Endothelial cell of umbilical vein (primary cell): Measurements from ENCODE around the gene SAMD11. TPM values are rescaled to one million over a fixed set of nuclear protein-coding genes. Genes with fewer than 3 reads are reported as not detected.

ENCODE experiments used
- BruUV-seq: library from RNA; stranded (reverse); fragments of 400-500 nt; replicated peaks from 2 replicates; lab custom pipeline; 2021; lab: Mats Ljungman, UMichigan
- CTCF ChIA-PET: fragments of 300-600, 350-600 bp; sonication (Branson Sonifier 250); formaldehyde crosslinking; loops from one replicate; lab custom pipeline; 2021; ENCODE audit warnings: antibody characterized with exemption, inconsistent platforms; lab: Charles Lee
- POLR2A ChIA-PET: fragments of 300-600, 350-600 bp; sonication (Branson Sonifier 250); formaldehyde crosslinking; loops from one replicate; lab custom pipeline; 2021; ENCODE audit warnings: antibody characterized with exemption, inconsistent platforms; lab: Charles Lee
- DNase-seq: peaks from one replicate; pipeline ENCODE4 v3.0.0-alpha.2; 2011; ENCODE audit warnings: low read depth, low spot score
- FAIRE-seq: peaks from 2 replicates; lab custom pipeline; 2011; peaks lifted over from hg19 to GRCh38; lab: Jason Lieb, UNC
- H2AFZ ChIP-seq: 2 replicates; pipeline ENCODE4 v1.6.0; 2012; ENCODE audit warnings: low read depth, low read length, control low read depth, inconsistent platforms
- H3K27ac ChIP-seq: 2 replicates; pipeline ENCODE4 v1.5.1; 2011; ENCODE audit warnings: low read depth, mild to moderate bottlenecking, control low read depth, low read length, moderate library complexity; ENCODE audit not compliant: insufficient read depth
- H3K27me3 ChIP-seq, 2 experiments: 2 replicates each; pipeline versions ENCODE4 v1.6.0 to v1.6.1; 2011; ENCODE audit warnings: low read length in 2 of 2, mixed read lengths in 1 of 2; ENCODE audit not compliant: control insufficient read depth in 2 of 2, insufficient read depth in 2 of 2
- H3K36me3 ChIP-seq, 2 experiments: 2 replicates in 1 of 2; 3 replicates in 1 of 2; pipeline ENCODE4 v1.5.1; 2011; ENCODE audit warnings: low read length in 2 of 2, mild to moderate bottlenecking in 1 of 2, moderate library complexity in 1 of 2; ENCODE audit not compliant: control insufficient read depth in 2 of 2, insufficient read depth in 2 of 2; ENCODE audit errors: extremely low read depth in 1 of 2
- H3K4me1 ChIP-seq: 3 replicates; pipeline ENCODE4 v1.5.1; 2011; ENCODE audit warnings: mild to moderate bottlenecking, low read length; ENCODE audit not compliant: control insufficient read depth, insufficient read depth; ENCODE audit errors: extremely low read depth
- H3K4me2 ChIP-seq: 2 replicates; pipeline ENCODE4 v1.6.1; 2011; ENCODE audit warnings: low read length, control low read depth, mixed read lengths; ENCODE audit not compliant: insufficient read depth
- H3K4me3 ChIP-seq, 3 experiments: fragments of 200-600 bp in 1 of 3; sonication (generic), shearing (Covaris generic) in 1 of 3; replicated peaks in 1 of 3; 2 replicates each; pipeline ENCODE4 v1.5.1; 2011 to 2016; ENCODE audit warnings: control low read depth in 3 of 3, low read length in 3 of 3, mild to moderate bottlenecking in 2 of 3, inconsistent platforms in 1 of 3, low read depth in 1 of 3, moderate library complexity in 1 of 3; ENCODE audit not compliant: insufficient read depth in 1 of 3
- H3K79me2 ChIP-seq: 2 replicates; pipeline ENCODE4 v1.6.0; 2012; ENCODE audit warnings: low read length, inconsistent platforms; ENCODE audit not compliant: control insufficient read depth, insufficient read depth
- H3K9ac ChIP-seq: replicated peaks from 2 replicates; pipeline ENCODE3; 2011; ENCODE audit warnings: low read length, control low read depth; ENCODE audit not compliant: insufficient read depth; ENCODE audit errors: extremely low read depth
- H3K9me1 ChIP-seq: replicated peaks from 3 replicates; pipeline ENCODE4 v1.6.0; 2011; ENCODE audit warnings: mild to moderate bottlenecking, low read length; ENCODE audit not compliant: control insufficient read depth, insufficient read depth; ENCODE audit errors: extremely low read depth
- H3K9me3 ChIP-seq: replicated peaks from 2 replicates; pipeline ENCODE4 v1.5.1; 2012; ENCODE audit warnings: low read length, inconsistent platforms; ENCODE audit not compliant: control insufficient read depth, insufficient read depth
- H4K20me1 ChIP-seq: replicated peaks from 2 replicates; pipeline ENCODE3; 2011; ENCODE audit warnings: mild to moderate bottlenecking, low read length; ENCODE audit not compliant: control insufficient read depth, insufficient read depth; ENCODE audit errors: extremely low read depth
- CTCF ChIP-seq, 2 donors: IDR thresholded peaks; 1 replicate in 1 of 2; 2 replicates in 1 of 2; pipeline ENCODE4 v1.5.1; 2011; ENCODE audit warnings: low read length in 2 of 2, mild to moderate bottlenecking in 2 of 2, moderate library complexity in 2 of 2, control low read depth in 1 of 2, inconsistent platforms in 1 of 2, low read depth in 1 of 2; ENCODE audit not compliant: insufficient read depth in 1 of 2; ENCODE audit errors: extremely low read depth in 1 of 2
- EZH2 ChIP-seq: IDR thresholded peaks from 2 replicates; pipeline ENCODE4 v1.6.1; 2012; ENCODE audit warnings: borderline replicate concordance, low read depth, mild to moderate bottlenecking, moderate library complexity, low read length, inconsistent platforms; ENCODE audit not compliant: severe bottlenecking
- FOS ChIP-seq: IDR thresholded peaks from 2 replicates; pipeline ENCODE4 v1.6.1; 2011; ENCODE audit warnings: mild to moderate bottlenecking, low read length, moderate library complexity, borderline replicate concordance; ENCODE audit not compliant: insufficient read depth
- GATA2 ChIP-seq: IDR thresholded peaks from 2 replicates; pipeline ENCODE4 v1.7.0; 2011; ENCODE audit warnings: low read depth, mild to moderate bottlenecking, moderate library complexity, mixed read lengths, low read length; ENCODE audit not compliant: insufficient read length, insufficient read depth
- JUN ChIP-seq: IDR thresholded peaks from 2 replicates; pipeline ENCODE4 v1.6.1; 2011; ENCODE audit warnings: borderline replicate concordance, low read depth; ENCODE audit not compliant: insufficient read length, insufficient read depth
- MAX ChIP-seq: IDR thresholded peaks from 2 replicates; pipeline ENCODE4 v1.6.1; 2011; ENCODE audit not compliant: insufficient read depth, insufficient read length
- MYC ChIP-seq: IDR thresholded peaks from one replicate; pipeline ENCODE4 v1.6.1; 2011; ENCODE audit warnings: mild to moderate bottlenecking, low read depth, low read length
- POLR2A ChIP-seq: IDR thresholded peaks from 2 replicates; pipeline ENCODE4 v1.6.1; 2012; ENCODE audit warnings: low read depth, mild to moderate bottlenecking, control low read depth, low read length
- POLR2AphosphoS5 ChIP-seq: IDR thresholded peaks from 2 replicates; pipeline ENCODE4 v1.6.1; 2012; ENCODE audit warnings: low read depth, mild to moderate bottlenecking, control low read depth, low read length, moderate library complexity; ENCODE audit not compliant: insufficient read depth
- dilution Hi-C: fragments of 300-500 bp; cut with MboI; formaldehyde crosslinking; loops from one replicate; pipeline ENCODE4 v1.15.0; 2019; ENCODE audit warnings: low sequenced_read_pairs; ENCODE audit not compliant: extremely low pct_ligation_motif_present
- intact Hi-C: fragments of 100-400 bp; cut with micrococcal nuclease; formaldehyde crosslinking; loops from one replicate; pipeline ENCODE4 v1.10.0; 2022
- polyA plus RNA-seq, 4 experiments: library from polyadenylated mRNA; depleted of rRNA in 3 of 4; stranded (reverse) in 3 of 4; unstranded in 1 of 4; fragments of >200 nt; gene quantifications; 2 replicates each; pipeline versions ENCODE4 v1.2.1 to v1.2.3, GENCODE V29; 2011 to 2012; ENCODE audit warnings: missing spikeins in 1 of 4
- total RNA-seq: library from RNA; stranded (reverse); gene quantifications from 2 replicates; pipeline ENCODE4 v1.2.3, GENCODE V29; 2021

Gene SAMD11
- total and polyA plus RNA-seq, 2 donors (not counting 3 experiments of a cell fraction or from before 2014, with no cell fraction given): not detected

- Histone ChIP-seq H3K9me3 (no peaks in the 10 kb centered on the region), H3K79me2 (no peaks in the 10 kb centered on the region), H2AFZ (no peak overlapping the region), H3K36me3 (no peaks in the 10 kb centered on the region), H3K27me3 (no peaks in the 10 kb centered on the region), H4K20me1 (no peaks in the 10 kb centered on the region), H3K9me1 (no peaks in the 10 kb centered on the region), H3K4me1 (no peaks in the 10 kb centered on the region), H3K27ac (no peak overlapping the region), H3K4me3 (no peak overlapping the region), H3K9ac (no peak overlapping the region), H3K4me2 (no peak overlapping the region)
- intact Hi-C loops (no loop called here), dilution Hi-C loops (no loop called here)
- no TSS peak for BruUV-seq
- DNase-seq: no peak
- CTCF ChIA-PET: no interaction called here
- FAIRE-seq: no peak
- TF ChIP-seq MYC: no peak
- TF ChIP-seq JUN: no peak
- TF ChIP-seq CTCF (IDR thresholded peaks at IDR 0.05; ENCODE audit: extremely low read depth in 1 of 2, insufficient read depth in 1 of 2, low read depth in 1 of 2, low read length in 2 of 2): no peak
- TF ChIP-seq POLR2A: no peak
- TF ChIP-seq GATA2: no peak
- no peak for TF ChIP-seq POLR2AphosphoS5
- TF ChIP-seq FOS: no peak
- TF ChIP-seq MAX: no peak
- TF ChIP-seq EZH2: no peak
- POLR2A ChIA-PET: no interaction called here
Observed at GRCh38 chr1:978069-978834, 54.5 kb downstream of the SAMD11 start.
